GM18511 (cell line): ENCODE results near the gene MAPKBP1.
"Not testable (repeated sequence)": the region's sequence is repeated elsewhere in the genome, so short reads cannot be mapped to it uniquely, and the experiment has no call there.

Experiments
- ATAC-seq: cut with Tn5 transposase; IDR thresholded peaks from one replicate; pipeline ENCODE4 v1.9.1; 2021; ENCODE audit warnings: mild to moderate bottlenecking, moderate library complexity; ENCODE audit not compliant: unreplicated experiment

Gene MAPKBP1, protein sequence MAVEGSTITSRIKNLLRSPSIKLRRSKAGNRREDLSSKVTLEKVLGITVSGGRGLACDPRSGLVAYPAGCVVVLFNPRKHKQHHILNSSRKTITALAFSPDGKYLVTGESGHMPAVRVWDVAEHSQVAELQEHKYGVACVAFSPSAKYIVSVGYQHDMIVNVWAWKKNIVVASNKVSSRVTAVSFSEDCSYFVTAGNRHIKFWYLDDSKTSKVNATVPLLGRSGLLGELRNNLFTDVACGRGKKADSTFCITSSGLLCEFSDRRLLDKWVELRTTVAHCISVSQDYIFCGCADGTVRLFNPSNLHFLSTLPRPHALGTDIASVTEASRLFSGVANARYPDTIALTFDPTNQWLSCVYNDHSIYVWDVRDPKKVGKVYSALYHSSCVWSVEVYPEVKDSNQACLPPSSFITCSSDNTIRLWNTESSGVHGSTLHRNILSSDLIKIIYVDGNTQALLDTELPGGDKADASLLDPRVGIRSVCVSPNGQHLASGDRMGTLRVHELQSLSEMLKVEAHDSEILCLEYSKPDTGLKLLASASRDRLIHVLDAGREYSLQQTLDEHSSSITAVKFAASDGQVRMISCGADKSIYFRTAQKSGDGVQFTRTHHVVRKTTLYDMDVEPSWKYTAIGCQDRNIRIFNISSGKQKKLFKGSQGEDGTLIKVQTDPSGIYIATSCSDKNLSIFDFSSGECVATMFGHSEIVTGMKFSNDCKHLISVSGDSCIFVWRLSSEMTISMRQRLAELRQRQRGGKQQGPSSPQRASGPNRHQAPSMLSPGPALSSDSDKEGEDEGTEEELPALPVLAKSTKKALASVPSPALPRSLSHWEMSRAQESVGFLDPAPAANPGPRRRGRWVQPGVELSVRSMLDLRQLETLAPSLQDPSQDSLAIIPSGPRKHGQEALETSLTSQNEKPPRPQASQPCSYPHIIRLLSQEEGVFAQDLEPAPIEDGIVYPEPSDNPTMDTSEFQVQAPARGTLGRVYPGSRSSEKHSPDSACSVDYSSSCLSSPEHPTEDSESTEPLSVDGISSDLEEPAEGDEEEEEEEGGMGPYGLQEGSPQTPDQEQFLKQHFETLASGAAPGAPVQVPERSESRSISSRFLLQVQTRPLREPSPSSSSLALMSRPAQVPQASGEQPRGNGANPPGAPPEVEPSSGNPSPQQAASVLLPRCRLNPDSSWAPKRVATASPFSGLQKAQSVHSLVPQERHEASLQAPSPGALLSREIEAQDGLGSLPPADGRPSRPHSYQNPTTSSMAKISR (N-terminal part only)

GRCh38 chr15:41774062-41774881 is at the start of gene MAPKBP1:
Gene MAPKBP1 (plus strand): TSS chr15:41774484. CDS start chr15:41775276, 792 bp downstream.
- ATAC-seq: peak; percentile 84

- no peak for ATAC-seq
These were observed 47.1 kb upstream of the MAPKBP1 start for GRCh38 chr15:41727143-41727542.

GRCh38 chr15:41728061-41728460 is 46.2 kb upstream of the MAPKBP1 start:
- ATAC-seq: not testable (repeated sequence)

DNA sequence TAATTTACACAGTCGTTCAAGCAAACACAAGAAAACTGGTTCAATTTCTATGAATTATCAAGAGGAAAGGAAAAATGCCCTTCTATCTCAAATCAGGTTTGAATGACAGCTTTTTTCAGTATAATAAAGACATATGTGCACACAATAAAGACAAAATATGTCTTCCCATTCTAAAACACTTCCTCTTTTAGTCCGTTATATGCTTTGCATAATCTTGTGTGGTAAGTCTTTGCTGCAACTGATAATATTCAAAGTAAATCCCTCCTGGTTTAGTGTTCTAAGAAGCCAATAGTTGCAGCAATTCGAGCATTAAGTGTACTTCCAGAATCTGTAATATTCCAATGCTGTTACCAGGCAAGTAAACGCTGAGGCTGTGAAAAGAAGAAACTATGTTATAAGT is 43.7 kb upstream of the MAPKBP1 start:
- ATAC-seq: no peak

DNA sequence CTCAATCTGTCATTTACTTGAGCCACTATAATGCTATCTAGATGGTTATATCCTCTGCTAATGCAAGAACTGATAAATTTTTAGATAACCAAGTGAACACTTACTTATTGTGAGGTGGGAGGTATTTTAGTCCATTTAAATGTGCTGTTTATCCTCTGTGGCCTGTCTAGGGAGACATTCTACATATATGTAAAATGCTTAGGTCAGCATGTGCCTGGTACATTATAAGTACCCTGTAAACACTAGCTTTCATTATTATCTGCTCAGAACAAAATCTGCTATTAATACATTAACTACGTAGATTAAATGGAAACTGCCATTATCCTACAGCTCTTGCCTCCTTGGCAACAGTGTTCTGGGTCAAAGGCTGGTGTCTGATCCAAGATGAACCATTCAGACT is 41.8 kb upstream of the MAPKBP1 start:
- ATAC-seq: no peak

GRCh38 chr15:41734079-41734478 is 40.2 kb upstream of the MAPKBP1 start:
- no peak for ATAC-seq

DNA sequence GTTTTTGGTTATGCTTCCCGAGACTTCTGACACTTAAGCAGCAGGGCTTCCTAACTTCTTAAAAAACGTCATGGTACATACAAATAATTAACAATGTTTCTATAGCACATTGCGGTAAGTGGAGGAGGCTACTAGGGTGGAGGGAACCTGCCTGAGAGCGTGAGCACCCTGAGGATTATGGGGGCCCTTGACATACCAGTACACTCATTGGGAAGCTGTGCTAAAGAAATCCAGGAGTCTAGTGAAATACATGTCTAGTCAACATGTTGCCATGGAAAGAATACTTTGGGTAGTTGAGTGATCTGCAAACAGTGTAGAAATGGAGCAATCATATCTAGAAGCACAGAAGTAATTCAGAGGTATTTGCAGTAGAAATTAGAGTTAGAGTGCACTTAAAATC is 39.2 kb upstream of the MAPKBP1 start:
- no peak for ATAC-seq

DNA sequence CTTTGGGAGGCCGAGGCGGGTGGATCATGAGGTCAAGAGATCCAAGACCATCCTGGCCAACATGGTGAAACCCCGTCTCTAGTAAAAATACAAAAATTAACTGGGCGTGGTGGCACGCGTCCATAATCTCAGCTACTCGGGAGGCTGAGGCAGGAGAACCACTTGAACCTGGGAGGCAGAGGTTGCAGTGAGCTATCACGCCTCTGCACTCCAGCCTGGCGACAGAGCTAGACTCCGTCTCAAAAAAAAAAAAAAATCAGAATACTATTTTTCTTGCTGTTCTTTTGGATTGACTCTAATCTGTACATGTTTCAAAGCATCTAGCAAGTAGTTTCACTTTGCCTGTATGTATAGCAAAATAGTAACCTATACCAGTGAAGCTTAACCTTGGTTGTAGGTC is 38.8 kb upstream of the MAPKBP1 start:
- ATAC-seq: not testable (repeated sequence)

- ATAC-seq: no peak
These were observed 27.5 kb upstream of the MAPKBP1 start for GRCh38 chr15:41746802-41747201.

DNA sequence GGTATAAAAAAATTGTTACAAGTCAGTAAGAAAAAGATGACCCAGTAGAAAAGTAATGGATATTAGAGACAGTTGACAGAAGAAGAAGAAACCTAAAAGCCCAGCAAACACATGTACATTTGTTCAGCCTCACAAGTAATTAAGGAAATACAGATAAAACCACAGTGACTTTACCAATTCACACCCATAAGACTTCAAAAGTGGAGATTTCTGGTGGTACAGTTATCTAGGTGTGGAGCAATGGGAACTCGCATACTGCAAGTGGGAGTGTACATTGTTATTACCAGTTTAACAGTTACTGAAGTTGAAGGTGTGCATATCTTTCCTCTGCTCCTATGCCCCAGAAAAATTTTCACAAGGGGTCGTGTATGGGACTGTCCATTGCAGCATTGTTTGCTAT is 18.1 kb upstream of the MAPKBP1 start:
- no peak for ATAC-seq

GRCh38 chr15:41772720-41773331 is 1.5 kb upstream of the MAPKBP1 start:
- no peak for ATAC-seq

DNA sequence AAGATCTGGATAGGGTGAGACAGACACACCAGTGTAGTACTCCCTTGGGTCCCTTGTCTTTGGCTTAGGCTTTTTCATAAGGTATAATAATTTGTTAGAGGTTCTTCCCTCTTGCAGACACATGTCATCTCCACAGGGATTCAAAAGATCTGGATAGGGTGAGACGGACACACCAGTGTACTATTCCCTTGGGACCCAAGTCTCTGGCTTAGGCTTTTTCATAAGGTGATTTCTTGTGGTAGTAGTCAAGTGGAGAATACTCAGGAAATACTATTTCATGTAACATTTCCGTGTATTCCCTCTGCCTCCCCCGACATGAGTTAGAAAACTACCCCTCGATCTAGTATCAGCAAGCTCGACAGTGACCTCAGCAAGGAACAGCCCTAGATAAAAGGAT is 954 bp upstream of the MAPKBP1 start:
- ATAC-seq: no peak

GRCh38 chr15:41773729-41774061 is 589 bp upstream of the MAPKBP1 start:
- no peak for ATAC-seq

DNA sequence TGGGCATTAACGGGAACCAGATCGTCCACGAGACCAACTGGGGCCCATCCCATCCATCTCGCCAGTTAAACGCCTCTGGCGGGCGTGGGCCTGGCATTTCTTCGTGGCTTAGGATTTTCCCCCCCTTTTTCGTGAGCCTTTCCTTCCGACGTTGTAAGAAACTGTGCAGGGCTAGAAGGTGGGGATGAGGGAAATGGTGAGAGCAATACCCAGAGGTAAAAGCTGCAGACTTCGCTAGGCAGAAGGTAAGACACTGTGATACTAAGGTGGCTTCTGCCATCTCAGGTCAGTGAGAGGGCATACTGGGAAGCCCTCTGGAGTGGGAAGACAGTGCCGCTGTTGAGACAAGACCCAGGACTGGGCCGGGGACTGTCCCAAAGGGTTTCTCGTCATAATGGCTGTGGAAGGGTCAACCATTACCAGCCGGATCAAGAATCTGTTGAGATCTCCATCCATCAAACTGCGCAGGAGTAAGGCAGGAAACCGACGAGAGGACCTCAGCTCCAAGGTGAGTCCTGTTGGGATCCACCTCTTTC is 666 bp downstream of the MAPKBP1 start:
- ATAC-seq: peak; percentile 12

- no peak for ATAC-seq
These were observed 1.4 kb downstream of the MAPKBP1 start for GRCh38 chr15:41775651-41776050.

GRCh38 chr15:41777421-41777973 is 3.2 kb downstream of the MAPKBP1 start:
- no peak for ATAC-seq

GRCh38 chr15:41778521-41778920 is 4.2 kb downstream of the MAPKBP1 start:
- ATAC-seq: no peak

- no peak for ATAC-seq
These were observed 5.4 kb downstream of the MAPKBP1 start for GRCh38 chr15:41779662-41780157.

DNA sequence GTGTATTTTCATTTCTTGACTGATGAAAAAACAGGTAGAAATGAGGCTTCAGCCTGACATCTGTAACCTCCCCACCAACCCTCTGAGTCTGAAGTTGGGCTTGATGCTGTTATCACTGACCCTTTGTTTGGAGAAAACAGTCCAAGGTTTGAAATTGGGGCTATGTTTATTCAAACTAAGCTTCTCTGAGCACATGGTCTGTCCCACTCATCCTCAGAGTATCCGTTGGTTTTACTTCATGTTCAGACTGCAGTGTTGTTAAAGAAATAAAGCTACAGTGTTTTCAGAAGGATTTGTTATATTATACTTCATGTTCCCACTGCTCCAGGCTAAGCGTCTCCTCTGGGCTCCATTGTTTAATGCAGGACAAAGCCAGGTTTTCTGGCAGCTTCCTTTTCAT is 6.0 kb downstream of the MAPKBP1 start:
- ATAC-seq: no peak
